Measurements from ENCODE around the gene MCF2. TPM values are rescaled to one million over a fixed set of nuclear protein-coding genes. Genes with fewer than 3 reads are reported as not detected.

Gene MCF2
- total RNA-seq, 4 donors from 2014 or later = 0.69 TPM; not detected in 3

GRCh38 chrX:139554376-139554775 lies 153.6 kb downstream of the MCF2 start:
- no peaks in the 10 kb centered on the region for H3K27me3 ChIP-seq
- no peak for TF ChIP-seq CTCF (IDR thresholded peaks at IDR 0.05)
- no peak for TF ChIP-seq POLR2A (IDR thresholded peaks at IDR 0.05)
- H3K9me3 ChIP-seq = no peaks in the 10 kb centered on the region
- intact Hi-C loops (cut with DNase I; ENCODE audit: low total_unique reads) = no loop called here
- H3K36me3 ChIP-seq = no peaks in the 10 kb centered on the region
- H3K4me1 ChIP-seq = no peaks in the 10 kb centered on the region
- H3K4me3 ChIP-seq = no peak overlapping the region
- no peak overlapping the region for H3K27ac ChIP-seq
- DNase-seq = no peak

- DNase-seq = no peak
- no peaks in the 10 kb centered on the region for H3K9me3 ChIP-seq
- H3K36me3 ChIP-seq = no peaks in the 10 kb centered on the region
- H3K4me1 ChIP-seq = no peaks in the 10 kb centered on the region
- TF ChIP-seq CTCF (IDR thresholded peaks at IDR 0.05) = no peak
- no peak for TF ChIP-seq POLR2A (IDR thresholded peaks at IDR 0.05)
- no peak overlapping the region for H3K4me3 ChIP-seq
- intact Hi-C loops (cut with DNase I; ENCODE audit: low total_unique reads) = no loop called here
- H3K27me3 ChIP-seq = no peaks in the 10 kb centered on the region
- no peak overlapping the region for H3K27ac ChIP-seq
Observed at GRCh38 chrX:139544591-139544990, 163.4 kb downstream of the MCF2 start.

- TF ChIP-seq CTCF (IDR thresholded peaks at IDR 0.05) = no peak
- no peak for TF ChIP-seq POLR2A (IDR thresholded peaks at IDR 0.05)
- no peak overlapping the region for H3K4me3 ChIP-seq
- H3K36me3 ChIP-seq = no peaks in the 10 kb centered on the region
- DNase-seq = no peak
- H3K9me3 ChIP-seq = no peaks in the 10 kb centered on the region
- H3K27me3 ChIP-seq = no peaks in the 10 kb centered on the region
- intact Hi-C loops (cut with DNase I; ENCODE audit: low total_unique reads) = no loop called here
- no peak overlapping the region for H3K27ac ChIP-seq
- H3K4me1 ChIP-seq = no peaks in the 10 kb centered on the region
Observed at GRCh38 chrX:139543920-139544319, 164.0 kb downstream of the MCF2 start.

GRCh38 chrX:139542652-139543051 lies 165.3 kb downstream of the MCF2 start:
- Histone ChIP-seq H3K9me3 (no peaks in the 10 kb centered on the region), H3K27me3 (no peaks in the 10 kb centered on the region), H3K4me1 (no peaks in the 10 kb centered on the region), H3K36me3 (no peaks in the 10 kb centered on the region), H3K27ac (no peak overlapping the region), H3K4me3 (no peak overlapping the region)
- intact Hi-C loops (cut with DNase I; ENCODE audit: low total_unique reads) = no loop called here
- TF ChIP-seq CTCF (IDR thresholded peaks at IDR 0.05) (no peak), POLR2A (IDR thresholded peaks at IDR 0.05) (no peak)
- no peak for DNase-seq

GRCh38 chrX:139538907-139539790 lies 168.8 kb downstream of the MCF2 start:
- no peak overlapping the region for H3K27ac ChIP-seq
- H3K36me3 ChIP-seq = no peaks in the 10 kb centered on the region
- H3K27me3 ChIP-seq = no peaks in the 10 kb centered on the region
- no peak for DNase-seq
- no peaks in the 10 kb centered on the region for H3K9me3 ChIP-seq
- no peak overlapping the region for H3K4me3 ChIP-seq
- intact Hi-C loops (cut with DNase I; ENCODE audit: low total_unique reads) = no loop called here
- H3K4me1 ChIP-seq = no peaks in the 10 kb centered on the region
- no peak for TF ChIP-seq POLR2A (IDR thresholded peaks at IDR 0.05)
- no peak for TF ChIP-seq CTCF (IDR thresholded peaks at IDR 0.05)

All from uterus (tissue), 4 donors.